ENCODE data around the gene KRTAP10-1.
"Not testable (repeated sequence)": the region's sequence is repeated elsewhere in the genome, so short reads cannot be mapped to it uniquely, and the experiment has no call there.

The KRTAP10-1 gene

GRCh38 chr21:44514746-44515358 is 25.1 kb downstream of the KRTAP10-1 start:
- FAIRE-seq, result no peak

GRCh38 chr21:44514218-44514520 is 25.8 kb downstream of the KRTAP10-1 start:
- FAIRE-seq, result no peak

- FAIRE-seq, result no peak
Measured at GRCh38 chr21:44513389-44514217, 26.4 kb downstream of the KRTAP10-1 start.

GRCh38 chr21:44512496-44513388 is 27.3 kb downstream of the KRTAP10-1 start:
- FAIRE-seq, result no peak

GRCh38 chr21:44511938-44512275 is 28.1 kb downstream of the KRTAP10-1 start:
- no peak for FAIRE-seq

GRCh38 chr21:44511219-44511937 is 28.6 kb downstream of the KRTAP10-1 start:
- no peak for FAIRE-seq

GRCh38 chr21:44510508-44511218 is 29.3 kb downstream of the KRTAP10-1 start:
- no peak for FAIRE-seq

GRCh38 chr21:44510109-44510507 is 29.9 kb downstream of the KRTAP10-1 start:
- FAIRE-seq, result no peak

GRCh38 chr21:44509539-44509938 is 30.5 kb downstream of the KRTAP10-1 start:
- no peak for FAIRE-seq

GRCh38 chr21:44508711-44509445 is 31.1 kb downstream of the KRTAP10-1 start:
- no peak for FAIRE-seq

- FAIRE-seq, result no peak
Measured at GRCh38 chr21:44508426-44508710, 31.6 kb downstream of the KRTAP10-1 start.

GRCh38 chr21:44507673-44508425 is 32.1 kb downstream of the KRTAP10-1 start:
- no peak for FAIRE-seq

GRCh38 chr21:44506279-44507255 is 33.4 kb downstream of the KRTAP10-1 start:
- no peak for FAIRE-seq

- no peak for FAIRE-seq
Measured at GRCh38 chr21:44505673-44506278, 34.2 kb downstream of the KRTAP10-1 start.

GRCh38 chr21:44503901-44504399 is 36.0 kb downstream of the KRTAP10-1 start:
- no peak for FAIRE-seq

GRCh38 chr21:44503006-44503889 is 36.7 kb downstream of the KRTAP10-1 start:
- not testable (repeated sequence) for FAIRE-seq

GRCh38 chr21:44502171-44502958 is 37.6 kb downstream of the KRTAP10-1 start:
- FAIRE-seq, result no peak
